ENCODE results near the gene IFI27L2. TPM values are rescaled to one million over a fixed set of nuclear protein-coding genes. Genes with fewer than 3 reads are reported as not detected.

Gene IFI27L2
- total and polyA plus RNA-seq, 2 experiments from 2014 or later = 23.4 to 38.5 TPM

- no peaks in the 10 kb centered on the region; the same call in 2 of the 3 replicates for H3K9me3 Mint-ChIP-seq
- H3K9me2 ChIP-seq (ENCODE audit: insufficient read depth) = no peaks in the 10 kb centered on the region
- peaks cover 4% of the 10 kb centered on the region for H3K27me3 Mint-ChIP-seq (ENCODE audit: insufficient read depth, low read depth, poor library complexity)
- H3K4me2 ChIP-seq = no peak overlapping the region
- ATAC-seq (no peak; the same call in 2 of the 3 replicates), DNase-seq (ENCODE audit: low spot score) (no peak)
- no peaks in the 10 kb centered on the region for H3K4me1 ChIP-seq (ENCODE audit: insufficient read depth)
- H3K4me3 ChIP-seq = no peak overlapping the region
- H3F3A ChIP-seq (replicated peaks; ENCODE audit: low read depth) = no peaks in the 10 kb centered on the region
- H3K36me3 Mint-ChIP-seq (ENCODE audit: low read depth) = no peaks in the 10 kb centered on the region; the same call in 2 of the 3 replicates
- peaks cover 2% of the 10 kb centered on the region; the same call in 1 of the 3 replicates for H3K4me1 Mint-ChIP-seq
- no peaks in the 10 kb centered on the region for H3K27me3 ChIP-seq (ENCODE audit: insufficient read depth)
- H3K27ac Mint-ChIP-seq = no peak overlapping the region
- H2AFZ ChIP-seq = no peak overlapping the region
- H4K20me1 ChIP-seq (replicated peaks; ENCODE audit: insufficient read depth) = no peaks in the 10 kb centered on the region
- H3K36me3 ChIP-seq (ENCODE audit: insufficient read depth) = no peaks in the 10 kb centered on the region
- H3K4me3 Mint-ChIP-seq = no peak overlapping the region
- TF ChIP-seq ZNF114 (CRISPR knock-in tag; IDR thresholded peaks at IDR 0.05) (no peak), REST (IDR thresholded peaks at IDR 0.05; ENCODE audit: unreplicated experiment) (no peak), JUNB (IDR thresholded peaks at IDR 0.05; ENCODE audit: unreplicated experiment) (peak; percentile 55)
- H3K27ac ChIP-seq (ENCODE audit: low read depth) = no peak overlapping the region
- no peaks in the 10 kb centered on the region for H3K79me2 ChIP-seq (replicated peaks; ENCODE audit: insufficient read depth)
Observed at GRCh38 chr14:94103554-94104150, 25.8 kb downstream of the IFI27L2 start.

GRCh38 chr14:94102768-94103482 lies 26.5 kb downstream of the IFI27L2 start:
- no peak for TF ChIP-seq JUNB (IDR thresholded peaks at IDR 0.05; ENCODE audit: unreplicated experiment)
- no peak for TF ChIP-seq POLR2AphosphoS5 (IDR thresholded peaks at IDR 0.05; ENCODE audit: low read depth)
- no peak for TF ChIP-seq ZNF462 (CRISPR knock-in tag; IDR thresholded peaks at IDR 0.05)
- Histone ChIP-seq H3K4me3 (no peak overlapping the region), H3K27ac (ENCODE audit: low read depth) (no peak overlapping the region), H2AFZ (no peak overlapping the region), H3F3A (replicated peaks; ENCODE audit: low read depth) (no peaks in the 10 kb centered on the region), H3K36me3 (ENCODE audit: insufficient read depth) (no peaks in the 10 kb centered on the region), H3K27me3 (ENCODE audit: insufficient read depth) (no peaks in the 10 kb centered on the region), H4K20me1 (replicated peaks; ENCODE audit: insufficient read depth) (no peaks in the 10 kb centered on the region), H3K4me1 (ENCODE audit: insufficient read depth) (no peaks in the 10 kb centered on the region), H3K9me2 (ENCODE audit: insufficient read depth) (no peaks in the 10 kb centered on the region), H3K4me2 (no peak overlapping the region), H3K79me2 (replicated peaks; ENCODE audit: insufficient read depth) (no peaks in the 10 kb centered on the region)
- Mint-ChIP-seq H3K9me3 (no peaks in the 10 kb centered on the region; the same call in 2 of the 3 replicates), H3K27ac (no peak overlapping the region), H3K4me3 (no peak overlapping the region), H3K27me3 (ENCODE audit: insufficient read depth, low read depth, poor library complexity) (peaks cover 4% of the 10 kb centered on the region), H3K4me1 (peaks cover 2% of the 10 kb centered on the region; the same call in 1 of the 3 replicates), H3K36me3 (ENCODE audit: low read depth) (no peaks in the 10 kb centered on the region; the same call in 2 of the 3 replicates)
- DNase-seq (ENCODE audit: low spot score) (no peak), ATAC-seq (no peak)
